GM21423 (cell line): ENCODE results near the gene WDR76.
A peak's percentile ranks its signal among the peaks of the same experiment; 100 is the strongest.
"Not testable (repeated sequence)": the region's sequence is repeated elsewhere in the genome, so short reads cannot be mapped to it uniquely, and the experiment has no call there.

Source experiments
- ATAC-seq: cut with Tn5 transposase; IDR thresholded peaks from one replicate; pipeline ENCODE4 v1.9.1; 2021; ENCODE audit warnings: mild to moderate bottlenecking, moderate library complexity; ENCODE audit not compliant: unreplicated experiment

The WDR76 gene

DNA sequence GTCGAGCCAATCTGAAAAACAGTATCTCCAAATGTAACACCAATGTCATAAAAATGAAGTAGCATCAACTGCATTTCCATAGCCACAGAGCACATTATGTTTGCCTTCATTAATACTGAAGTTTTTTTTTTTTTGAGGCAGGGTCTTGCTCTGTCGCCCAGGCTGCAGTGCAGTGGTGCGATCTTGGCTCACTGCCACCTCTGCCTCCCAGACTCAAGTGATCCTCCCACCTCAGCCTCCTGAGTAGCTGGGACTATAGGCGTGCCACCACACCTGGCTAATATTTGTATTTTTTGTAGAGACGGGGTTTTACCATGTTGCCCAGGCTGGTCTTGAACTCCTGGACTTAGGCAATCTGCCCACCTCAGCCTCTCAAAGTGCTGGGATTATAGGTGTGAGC is 11.7 kb upstream of the WDR76 start:
- ATAC-seq, result not testable (repeated sequence)

DNA sequence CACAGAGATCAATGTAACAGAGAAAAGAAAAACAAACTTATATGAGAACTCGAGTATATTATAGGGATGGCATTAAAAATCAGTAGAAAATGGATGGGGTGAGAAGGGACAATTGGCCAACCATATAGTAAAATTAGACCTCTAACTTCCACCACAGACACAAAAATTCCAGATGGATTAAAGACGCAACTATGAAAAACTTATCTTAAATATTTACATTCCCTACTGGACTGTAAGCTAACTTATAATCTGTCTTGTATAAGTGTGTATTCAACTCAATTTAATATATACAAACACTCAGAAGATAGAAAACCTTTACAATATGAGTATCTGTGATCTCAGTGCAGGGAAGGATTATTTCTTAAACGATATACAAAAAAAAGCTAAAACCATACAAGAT is 5.3 kb upstream of the WDR76 start:
- ATAC-seq, result no peak

DNA sequence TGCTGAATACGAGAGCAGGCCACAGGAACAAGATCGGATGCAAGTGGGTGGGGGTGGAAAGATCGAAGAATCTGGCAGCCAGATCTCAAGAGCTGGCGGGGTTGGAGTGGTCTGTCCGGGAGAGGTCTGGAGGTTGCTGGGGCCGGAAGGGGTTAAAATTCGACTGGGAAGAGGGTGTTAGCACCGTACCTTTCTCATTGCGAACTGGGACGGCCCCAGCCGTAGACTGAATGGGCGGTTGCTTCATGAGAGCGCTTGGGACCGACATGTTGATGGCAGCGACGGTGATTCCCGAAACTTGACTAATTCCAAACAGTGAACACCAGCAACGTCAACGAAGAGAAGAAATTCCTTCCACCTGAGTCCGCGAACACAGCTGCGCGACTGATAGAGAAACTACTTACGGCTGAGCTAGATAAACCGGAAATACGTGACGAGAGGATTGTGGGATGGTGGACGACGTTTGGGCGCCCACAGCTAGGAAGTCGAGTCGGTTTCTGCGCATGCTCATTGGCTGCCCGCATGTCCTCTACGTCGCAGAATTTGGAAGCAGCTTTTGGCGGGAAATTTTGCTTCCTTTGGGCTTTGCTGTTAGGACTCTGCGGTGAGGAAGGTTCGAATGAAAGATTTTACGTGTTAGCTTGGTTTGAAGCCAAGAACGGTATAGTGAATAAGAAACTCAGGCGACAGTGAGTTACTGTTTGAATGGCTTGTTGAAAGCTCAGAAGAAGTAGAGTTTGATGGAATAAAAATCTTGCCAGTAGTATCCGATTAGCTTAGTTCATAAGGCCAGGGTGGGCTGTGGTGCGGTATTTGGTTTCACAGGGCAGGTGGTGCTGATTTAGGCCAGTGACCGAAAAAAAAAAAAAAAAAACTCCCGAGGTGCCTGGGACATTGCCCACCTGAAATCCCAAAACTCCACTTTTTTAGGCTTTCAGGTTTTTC is 2.2 kb upstream of the WDR76 start, which contains the start of gene MFAP1:
MFAP1 (minus strand) TSS at position 389 of the 945 bp plus-strand sequence; CDS start at position 268, 121 bp downstream.
- peak; percentile 81 for ATAC-seq

DNA sequence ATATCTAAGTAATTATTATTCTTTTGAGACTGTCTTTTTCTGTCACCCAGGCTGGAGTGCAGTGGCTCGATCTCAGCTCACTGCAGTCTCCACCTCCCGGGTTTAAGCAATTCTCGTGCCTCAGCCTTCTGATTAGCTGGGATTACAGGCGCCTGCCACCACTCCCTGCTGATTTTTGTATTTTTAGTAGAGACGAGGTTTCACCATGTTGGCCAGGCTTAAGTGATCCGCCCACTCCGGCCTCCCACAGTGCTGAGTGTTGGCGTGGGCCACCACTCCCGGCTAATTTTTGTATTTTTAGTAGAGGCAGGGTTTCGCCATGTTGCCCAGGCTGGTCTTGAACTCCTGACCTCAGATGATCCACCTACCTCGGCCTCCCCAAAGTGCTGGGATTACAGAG is 1.5 kb upstream of the WDR76 start:
- ATAC-seq, result not testable (repeated sequence)

GRCh38 chr15:43826029-43826507 is 734 bp upstream of the WDR76 start:
- no peak for ATAC-seq

GRCh38 chr15:43828061-43828657 is 1.4 kb downstream of the WDR76 start:
- ATAC-seq, result no peak

DNA sequence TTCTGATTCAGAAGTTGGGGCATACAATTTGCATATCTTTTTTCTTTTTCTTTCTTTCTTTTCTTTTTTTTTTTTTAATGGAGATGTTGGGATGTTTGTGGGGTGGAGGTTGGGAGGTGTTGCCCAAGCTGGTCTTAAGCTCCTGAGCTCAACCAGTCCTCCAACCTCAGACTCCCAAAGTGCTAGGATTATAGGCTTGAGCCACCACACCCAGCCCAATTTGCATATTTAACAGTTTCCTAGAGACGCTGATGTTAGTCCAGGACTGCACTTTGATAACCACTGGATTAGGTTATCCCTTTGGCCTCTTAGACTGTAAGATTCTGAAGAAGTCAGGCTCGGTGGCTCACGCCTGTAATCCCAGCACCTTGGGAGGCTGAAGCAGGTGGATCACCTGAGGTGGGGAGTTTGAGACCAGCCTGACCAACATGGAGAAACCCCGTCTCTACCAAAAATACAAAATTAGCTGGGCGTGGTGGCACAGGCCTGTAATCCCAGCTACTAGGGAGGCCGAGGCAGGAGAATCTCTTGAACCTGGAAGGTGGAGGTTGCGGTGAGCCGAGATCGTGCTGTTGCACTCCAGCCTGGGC is 3.2 kb downstream of the WDR76 start:
- ATAC-seq, result not testable (repeated sequence)

DNA sequence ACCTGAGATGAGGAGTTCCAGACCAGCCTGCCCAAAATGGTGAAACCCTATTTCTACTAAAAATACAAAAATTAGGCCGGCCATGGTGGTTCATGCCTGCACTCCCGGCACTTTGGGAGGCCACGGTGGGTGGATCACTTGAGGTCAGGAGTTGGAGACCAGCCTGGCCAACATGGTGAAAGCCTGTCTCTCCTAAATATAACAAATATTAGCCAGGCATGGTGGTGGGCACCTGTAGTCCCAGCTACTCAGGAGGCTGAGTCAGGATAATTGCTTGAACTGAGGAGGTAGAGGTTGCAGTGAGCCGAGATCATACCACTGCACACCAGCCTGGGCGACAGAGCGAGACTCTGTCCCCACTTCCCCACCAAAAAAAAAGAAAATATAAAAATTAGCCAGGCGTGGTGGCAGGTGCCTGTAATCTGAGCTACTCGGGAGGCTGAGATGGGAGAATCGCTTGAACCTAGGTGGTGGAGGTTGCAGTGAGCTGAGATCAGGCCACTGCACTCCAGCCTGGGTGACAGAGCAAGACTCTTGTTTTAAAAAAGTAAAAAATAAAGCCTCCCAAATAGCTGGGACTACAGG is 4.0 kb downstream of the WDR76 start:
- ATAC-seq, result not testable (repeated sequence)

GRCh38 chr15:43831519-43832052 is 4.8 kb downstream of the WDR76 start:
- ATAC-seq, result not testable (repeated sequence)

DNA sequence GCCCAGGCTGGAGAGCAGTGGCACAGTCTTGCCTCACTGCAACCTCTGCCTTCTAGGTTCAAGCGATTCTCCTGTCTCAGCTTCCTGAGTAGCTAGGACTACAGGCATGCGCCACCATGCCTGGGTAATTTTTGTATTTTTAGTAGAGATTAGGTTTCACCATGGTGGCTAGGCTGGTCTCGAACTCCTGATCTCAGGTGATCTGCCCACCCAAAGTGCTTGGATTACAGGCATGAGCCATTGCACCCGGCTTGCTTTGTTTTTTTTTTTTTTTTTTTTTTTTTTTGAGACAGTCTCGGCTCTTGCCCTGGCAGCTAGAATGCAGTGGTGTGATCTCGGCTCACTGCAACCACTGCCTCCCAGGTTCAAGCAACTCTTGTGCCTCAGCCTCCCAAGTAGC is 5.7 kb downstream of the WDR76 start:
- ATAC-seq, result not testable (repeated sequence)

DNA sequence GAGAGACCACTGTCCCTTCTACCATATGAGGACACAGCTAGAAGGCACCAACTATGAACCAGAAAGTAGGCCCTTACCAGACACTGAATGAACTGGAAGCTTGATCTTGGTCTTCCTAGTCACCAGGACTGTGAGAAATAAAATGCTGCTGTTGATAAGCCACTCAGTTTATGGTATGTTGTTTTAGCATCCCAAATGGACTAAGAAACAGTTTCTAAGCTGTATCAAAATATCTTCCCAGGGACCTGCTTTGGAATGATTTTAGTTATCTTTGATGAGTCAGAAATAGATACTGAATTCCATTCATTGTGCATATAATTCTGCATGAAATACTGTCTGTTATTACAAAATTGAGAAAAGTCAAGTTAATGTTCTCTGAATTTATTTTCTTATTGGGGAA is 18.6 kb downstream of the WDR76 start:
- ATAC-seq, result no peak

GRCh38 chr15:43851251-43851650 is 24.4 kb downstream of the WDR76 start:
- no peak for ATAC-seq

DNA sequence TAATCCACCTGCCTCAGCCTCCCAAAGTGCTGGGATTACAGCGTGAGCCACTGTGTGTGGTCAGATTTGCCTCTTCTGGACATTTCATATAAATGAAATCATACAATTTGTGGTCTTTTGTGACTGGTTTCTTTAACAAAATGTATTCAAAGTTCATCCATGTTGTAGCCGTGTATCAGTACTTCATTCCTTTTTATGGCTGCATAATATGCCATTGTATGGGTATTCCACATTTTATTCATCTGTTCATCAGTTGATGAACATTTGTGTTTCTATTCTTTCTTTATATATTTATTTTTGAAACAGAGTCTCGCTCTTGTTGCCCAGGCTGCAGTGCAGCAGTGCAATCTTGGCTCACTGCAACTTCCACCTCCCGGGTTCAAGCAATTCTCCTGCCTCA is 25.8 kb downstream of the WDR76 start:
- no peak for ATAC-seq

DNA sequence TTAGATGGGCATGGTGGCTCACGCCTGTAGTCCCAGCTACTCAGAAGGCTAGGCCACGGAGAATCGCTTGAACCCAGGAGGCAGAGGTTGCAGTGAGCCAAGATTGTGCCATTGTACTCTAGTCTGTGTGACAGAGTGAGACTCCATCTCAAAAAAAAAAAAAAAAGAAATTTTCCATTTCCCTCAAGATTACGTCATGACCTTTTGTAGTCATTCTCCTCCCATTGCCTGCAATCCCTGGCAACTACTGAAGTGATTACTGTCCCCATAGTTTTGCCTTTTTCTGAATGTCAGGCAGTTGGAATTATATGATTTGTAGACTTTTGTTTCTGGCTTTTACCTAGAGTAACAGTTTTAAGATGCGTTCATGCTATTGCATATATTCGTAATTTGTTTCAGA is 28.0 kb downstream of the WDR76 start:
- no peak for ATAC-seq

DNA sequence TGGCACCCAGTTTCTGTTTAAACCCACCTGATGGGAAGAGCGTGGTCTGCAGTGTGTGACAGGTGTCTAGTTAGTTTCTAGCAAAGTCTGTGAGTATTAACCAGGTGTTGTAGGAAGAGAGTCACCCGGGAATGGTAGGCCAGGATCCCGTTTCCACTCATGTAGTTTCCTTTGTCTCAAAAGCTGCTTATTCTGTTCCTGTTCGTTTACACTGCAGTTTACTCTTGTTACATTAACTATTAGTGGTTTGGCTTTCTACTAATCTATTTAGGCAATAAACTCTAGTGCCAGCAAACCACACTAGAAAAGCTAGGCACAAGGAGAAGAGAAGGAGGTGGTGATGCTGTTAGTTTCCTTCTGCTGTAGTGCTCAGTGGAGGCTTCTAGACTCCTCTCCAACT is 32.7 kb downstream of the WDR76 start:
- no peak for ATAC-seq

GRCh38 chr15:43866636-43867035 is 39.8 kb downstream of the WDR76 start:
- not testable (repeated sequence) for ATAC-seq

DNA sequence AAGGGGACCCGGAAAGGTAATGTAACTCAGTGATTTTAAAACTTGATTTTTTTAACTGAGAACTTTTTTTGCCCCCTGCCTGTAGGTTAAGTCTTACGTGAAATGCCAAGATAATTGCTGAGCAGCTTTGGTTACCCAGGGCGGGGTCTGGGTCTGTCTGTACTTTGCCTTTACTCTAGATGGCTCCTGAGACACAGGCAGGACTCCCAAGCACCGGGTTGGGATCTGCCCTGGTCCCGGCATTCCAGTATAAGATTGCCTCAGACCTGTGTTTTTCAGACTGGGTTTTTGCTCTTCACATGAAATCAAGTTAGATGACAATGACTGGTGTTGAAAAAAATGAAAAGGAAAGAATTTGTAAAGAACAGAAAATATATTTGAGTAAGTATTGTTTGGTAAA is 40.3 kb downstream of the WDR76 start:
- no peak for ATAC-seq

DNA sequence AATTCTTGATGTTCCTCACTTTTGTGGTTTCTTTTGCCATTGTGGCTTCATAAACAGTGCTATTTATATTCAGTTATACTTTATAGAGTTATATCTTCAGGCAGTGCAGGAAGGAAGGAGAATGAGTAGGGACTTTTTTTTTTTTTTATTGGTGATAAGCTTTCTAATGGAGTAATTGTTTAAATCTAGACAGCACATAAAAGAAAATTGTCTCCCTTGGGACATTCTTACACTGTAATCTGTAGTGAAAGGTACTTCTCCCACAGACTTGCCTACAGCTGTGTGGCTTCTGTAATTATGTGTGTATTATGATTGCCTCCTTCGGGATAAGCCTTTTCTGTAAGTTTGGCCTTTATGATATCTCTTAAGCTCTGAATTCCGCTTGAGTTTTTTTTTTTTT is 41.6 kb downstream of the WDR76 start:
- no peak for ATAC-seq

DNA sequence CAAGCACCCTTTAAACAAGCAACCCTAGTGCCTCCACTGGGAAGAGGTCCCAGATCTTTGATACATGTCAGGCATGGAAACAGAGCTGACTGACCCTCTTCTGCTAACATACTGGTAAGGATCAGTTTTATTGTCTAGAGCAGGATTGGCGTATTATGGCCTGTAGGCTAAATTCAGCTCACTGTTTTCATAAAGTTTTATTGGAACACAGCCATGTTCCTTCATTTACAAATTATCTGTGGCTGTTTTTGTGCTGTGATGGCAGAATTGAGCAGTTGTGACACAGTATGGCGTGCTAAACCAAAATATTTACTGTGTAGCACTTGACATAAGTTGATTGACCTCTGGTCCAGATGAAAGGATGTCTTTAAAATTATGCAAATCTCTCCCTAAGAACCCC is 45.0 kb downstream of the WDR76 start:
- no peak for ATAC-seq

GRCh38 chr15:43872416-43873020 is 45.7 kb downstream of the WDR76 start:
- ATAC-seq, result no peak

GRCh38 chr15:43873651-43874050 is 46.8 kb downstream of the WDR76 start:
- no peak for ATAC-seq
